ENCODE results near the gene S100A1. TPM values are rescaled to one million over a fixed set of nuclear protein-coding genes. Genes with fewer than 3 reads are reported as not detected.

The S100A1 gene
- total RNA-seq, 1 donor from 2014 or later, result not detected

- no peak for DNase-seq (ENCODE audit: low spot score in 2 of 2)
- peak overlapping the region in 1 of 2 donors; percentile 96 for H3K27ac ChIP-seq
- peaks cover 0 to 5% of the 10 kb centered on the region in 2 donors for H3K36me3 ChIP-seq
- H3K9me3 ChIP-seq, result no peaks in the 10 kb centered on the region
- H3K27me3 ChIP-seq, result no peaks in the 10 kb centered on the region
- H3K4me3 ChIP-seq, result no peak overlapping the region
- peaks cover 5 to 30% of the 10 kb centered on the region in 2 donors for H3K4me1 ChIP-seq
- intact Hi-C loops (cut with DNase I), result loop anchor here (10.0 kb wide), 1 partner anchor 260 kb away; the partner anchor contains the start of gene S100A9
- TF ChIP-seq CTCF (IDR thresholded peaks at IDR 0.05), result no peak
Measured at GRCh38 chr1:153614189-153614900, 13.9 kb upstream of the S100A1 start.

GRCh38 chr1:153614906-153615305 is 13.3 kb upstream of the S100A1 start:
- Histone ChIP-seq H3K36me3 (peaks cover 0 to 10% of the 10 kb centered on the region in 2 donors), H3K27ac (no peak overlapping the region), H3K4me3 (no peak overlapping the region), H3K27me3 (no peaks in the 10 kb centered on the region), H3K9me3 (no peaks in the 10 kb centered on the region), H3K4me1 (peaks cover 5 to 25% of the 10 kb centered on the region in 2 donors)
- no peak for TF ChIP-seq CTCF (IDR thresholded peaks at IDR 0.05)
- intact Hi-C loops (cut with DNase I), result loop anchor here (10.0 kb wide), 1 partner anchor 260 kb away; the partner anchor contains the start of gene S100A9
- DNase-seq (ENCODE audit: low spot score in 2 of 2), result no peak

- no peak overlapping the region for H3K27ac ChIP-seq
- H3K36me3 ChIP-seq, result peaks cover 0 to 13% of the 10 kb centered on the region in 2 donors
- H3K4me1 ChIP-seq, result peaks cover 4 to 20% of the 10 kb centered on the region in 2 donors
- no peaks in the 10 kb centered on the region for H3K27me3 ChIP-seq
- no peaks in the 10 kb centered on the region for H3K9me3 ChIP-seq
- no peak for TF ChIP-seq CTCF (IDR thresholded peaks at IDR 0.05)
- DNase-seq (ENCODE audit: low spot score in 2 of 2), result no peak
- intact Hi-C loops (cut with DNase I), result loop anchor here (10.0 kb wide), 1 partner anchor 261 kb away; the partner anchor contains the start of gene S100A9
- H3K4me3 ChIP-seq, result no peak overlapping the region
Measured at GRCh38 chr1:153615406-153615805, 12.8 kb upstream of the S100A1 start.

DNA sequence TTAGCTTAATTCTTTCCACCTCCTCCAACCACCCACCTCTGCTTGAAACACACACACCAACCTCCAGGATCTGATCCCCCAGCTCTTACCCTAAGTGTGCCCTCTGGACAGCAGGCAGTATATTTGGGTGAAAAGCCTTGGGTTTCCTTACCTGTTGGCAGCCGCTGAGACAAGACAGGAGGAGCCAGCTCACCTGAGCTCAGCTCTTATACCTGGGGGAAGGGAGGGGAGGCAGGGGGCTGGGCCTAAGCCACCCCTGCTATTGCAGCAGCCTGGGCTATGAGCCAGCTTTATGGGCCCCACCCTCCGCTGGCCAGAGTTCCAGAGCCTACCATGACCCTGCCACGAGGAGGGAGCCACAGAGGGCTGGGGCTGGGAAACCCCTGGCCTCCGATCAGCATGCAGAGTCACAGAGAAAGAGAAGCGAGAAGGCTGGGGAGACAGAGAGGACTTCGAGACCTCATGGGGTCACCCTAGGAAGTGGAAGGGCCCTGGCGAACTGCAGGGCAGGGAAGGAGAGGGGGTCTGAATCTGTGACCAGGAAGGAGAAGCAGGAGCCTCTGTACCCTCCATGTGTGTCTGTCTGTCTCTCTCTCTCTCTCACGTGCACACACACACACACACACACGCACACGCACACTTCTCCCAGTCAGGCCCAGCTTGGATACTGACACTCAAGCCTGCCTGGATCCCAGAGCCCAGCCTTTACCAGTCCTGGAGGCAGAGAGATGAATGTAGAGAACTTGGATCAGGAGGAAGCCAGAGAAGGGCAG is 11.9 kb upstream of the S100A1 start, which contains the start of gene S100A14:
Gene S100A14 (minus strand): TSS at position 182 of the 773 bp plus-strand sequence. CDS start 467 bp downstream, outside the sequence.
- TF ChIP-seq CTCF (IDR thresholded peaks at IDR 0.05), result no peak
- Histone ChIP-seq H3K27me3 (no peaks in the 10 kb centered on the region), H3K36me3 (peaks cover 0 to 13% of the 10 kb centered on the region in 2 donors), H3K27ac (peak within 1 kb of the TSS in 1 of 2 donors; percentile 49), H3K9me3 (no peaks in the 10 kb centered on the region), H3K4me3 (no peak within 1 kb of the TSS), H3K4me1 (peaks cover 0 to 12% of the 10 kb centered on the region in 2 donors)
- intact Hi-C loops (cut with DNase I), result loop anchor here (2.0 to 10.0 kb wide), 4 partner anchors 44 to 262 kb away; partner anchors contain the start of gene S100A9
- no peak for DNase-seq (ENCODE audit: low spot score in 2 of 2)

- no peak for TF ChIP-seq CTCF (IDR thresholded peaks at IDR 0.05)
- Histone ChIP-seq H3K4me1 (peaks cover 0 to 12% of the 10 kb centered on the region in 2 donors), H3K27me3 (no peaks in the 10 kb centered on the region), H3K9me3 (no peaks in the 10 kb centered on the region), H3K36me3 (peaks cover 0 to 13% of the 10 kb centered on the region in 2 donors), H3K4me3 (no peak overlapping the region), H3K27ac (peak overlapping the region in 1 of 2 donors; percentile 49)
- DNase-seq (ENCODE audit: low spot score in 2 of 2), result no peak
- intact Hi-C loops (cut with DNase I), result loop anchor here (2.0 to 10.0 kb wide), 4 partner anchors 44 to 262 kb away; partner anchors contain the start of gene S100A9
Measured at GRCh38 chr1:153616917-153617311, 11.3 kb upstream of the S100A1 start.
